ENCODE results near the gene PFDN1. TPM values are rescaled to one million over a fixed set of nuclear protein-coding genes. Genes with fewer than 3 reads are reported as not detected.
A peak's percentile ranks its signal among the peaks of the same experiment; 100 is the strongest.

The PFDN1 gene
- total and polyA plus RNA-seq, 4 donors = 14.0 to 30.8 (median 20.7) TPM

DNA sequence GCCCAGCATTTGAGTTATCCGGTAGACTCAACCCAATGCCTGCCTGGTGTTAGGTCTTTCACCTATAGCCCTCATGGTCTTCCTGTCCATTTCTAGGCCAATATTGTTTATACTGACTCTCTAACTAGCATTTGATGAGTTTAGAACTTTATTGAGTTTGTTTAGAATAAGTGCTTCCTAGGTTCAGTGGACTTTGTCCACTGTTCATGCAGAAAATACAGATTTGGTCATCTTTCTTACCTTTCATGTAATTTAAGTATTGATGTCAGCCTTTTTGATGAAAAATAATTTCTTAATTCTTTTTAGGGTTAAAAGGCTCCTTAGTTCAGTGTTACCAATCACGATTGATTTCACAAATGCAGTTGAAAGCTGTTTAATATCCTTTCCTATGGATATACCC is 105.9 kb downstream of the PFDN1 start:
- DNase-seq (ENCODE audit: low spot score) = no peak
- H3K4me3 ChIP-seq (ENCODE audit: low read depth in 1 of 3, low read length in 3 of 3) = no peak overlapping the region

DNA sequence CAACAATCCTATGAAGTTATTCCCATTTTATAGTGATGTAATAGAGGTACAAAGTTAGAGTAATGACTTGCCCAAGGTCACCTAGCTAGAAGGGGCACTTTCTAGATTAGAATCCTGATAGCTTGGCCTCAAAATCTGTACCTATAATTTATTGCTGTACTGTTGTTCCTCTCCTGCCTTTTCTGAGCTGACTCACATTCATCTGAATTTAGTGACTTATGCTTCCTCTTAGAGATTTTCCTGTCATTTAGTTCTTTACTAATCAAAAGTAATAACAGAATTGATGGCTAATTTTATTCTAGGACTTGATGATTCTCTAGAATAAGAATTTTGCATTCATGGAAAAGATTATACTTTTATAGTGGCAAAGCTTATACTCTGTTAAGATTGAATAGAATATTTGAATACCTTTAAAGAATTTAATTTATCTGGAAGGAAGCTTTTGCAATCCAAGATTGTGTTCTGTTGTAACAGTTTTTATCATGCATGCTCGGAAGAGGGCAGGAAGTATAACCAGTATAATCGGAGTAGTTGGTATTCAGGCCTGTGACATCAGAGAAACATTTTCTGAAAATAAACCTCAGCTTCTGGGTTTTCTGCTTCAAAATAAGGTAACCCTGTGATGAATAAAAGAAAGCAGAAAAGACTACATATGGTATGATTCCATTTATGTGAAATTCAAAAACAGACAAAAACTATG is 106.6 kb downstream of the PFDN1 start:
- DNase-seq (ENCODE audit: low spot score) = no peak
- 55% methylated on average over 2 of the region's 2 CpGs for WGBS
- TF ChIP-seq ZBTB33 (IDR thresholded peaks at IDR 0.05) = no peak
- TF ChIP-seq, protein P1, sequence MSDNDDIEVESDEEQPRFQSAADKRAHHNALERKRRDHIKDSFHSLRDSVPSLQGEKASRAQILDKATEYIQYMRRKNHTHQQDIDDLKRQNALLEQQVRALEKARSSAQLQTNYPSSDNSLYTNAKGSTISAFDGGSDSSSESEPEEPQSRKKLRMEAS (IDR thresholded peaks at IDR 0.05) = no peak
- TF ChIP-seq, protein P2, sequence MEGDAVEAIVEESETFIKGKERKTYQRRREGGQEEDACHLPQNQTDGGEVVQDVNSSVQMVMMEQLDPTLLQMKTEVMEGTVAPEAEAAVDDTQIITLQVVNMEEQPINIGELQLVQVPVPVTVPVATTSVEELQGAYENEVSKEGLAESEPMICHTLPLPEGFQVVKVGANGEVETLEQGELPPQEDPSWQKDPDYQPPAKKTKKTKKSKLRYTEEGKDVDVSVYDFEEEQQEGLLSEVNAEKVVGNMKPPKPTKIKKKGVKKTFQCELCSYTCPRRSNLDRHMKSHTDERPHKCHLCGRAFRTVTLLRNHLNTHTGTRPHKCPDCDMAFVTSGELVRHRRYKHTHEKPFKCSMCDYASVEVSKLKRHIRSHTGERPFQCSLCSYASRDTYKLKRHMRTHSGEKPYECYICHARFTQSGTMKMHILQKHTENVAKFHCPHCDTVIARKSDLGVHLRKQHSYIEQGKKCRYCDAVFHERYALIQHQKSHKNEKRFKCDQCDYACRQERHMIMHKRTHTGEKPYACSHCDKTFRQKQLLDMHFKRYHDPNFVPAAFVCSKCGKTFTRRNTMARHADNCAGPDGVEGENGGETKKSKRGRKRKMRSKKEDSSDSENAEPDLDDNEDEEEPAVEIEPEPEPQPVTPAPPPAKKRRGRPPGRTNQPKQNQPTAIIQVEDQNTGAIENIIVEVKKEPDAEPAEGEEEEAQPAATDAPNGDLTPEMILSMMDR (IDR thresholded peaks at IDR 0.05; ENCODE audit: low read depth, low read length, missing input control) = no peak
- TF ChIP-seq SP1 (IDR thresholded peaks at IDR 0.05) = no peak
- TF ChIP-seq REST (IDR thresholded peaks at IDR 0.05) = no peak
- TF ChIP-seq HNF4G (IDR thresholded peaks at IDR 0.05) = no peak
- TF ChIP-seq NR2F2 (IDR thresholded peaks at IDR 0.05) = no peak
- TF ChIP-seq TAF1 (conservative IDR thresholded peaks at IDR 0.05) = no peak
- TF ChIP-seq JUND (IDR thresholded peaks at IDR 0.05) = no peak
- no peak for TF ChIP-seq RAD21 (IDR thresholded peaks at IDR 0.05)
- TF ChIP-seq HNF4A (conservative IDR thresholded peaks at IDR 0.05) = no peak
- TF ChIP-seq YY1 (IDR thresholded peaks at IDR 0.05) = no peak

More for the DNA sequence above, 105.9 kb downstream of the PFDN1 start:
- Histone ChIP-seq H3K27ac (ENCODE audit: low read depth in 1 of 2, low read length in 2 of 2) (peak overlapping the region in 1 of 2 donors; percentile 37), H3K36me3 (ENCODE audit: control insufficient read depth in 4 of 4, insufficient read depth in 3 of 4, low read depth in 1 of 4, low read length in 3 of 4) (peaks cover 0 to 6% (median 0%) of the 10 kb centered on the region in 4 donors), H3K4me1 (ENCODE audit: control insufficient read depth in 4 of 4, insufficient read depth in 4 of 4, low read length in 3 of 4) (peaks cover 3 to 26% (median 10%) of the 10 kb centered on the region in 4 donors), H3K9ac (ENCODE audit: low read depth in 1 of 2, low read length in 2 of 2) (no peak overlapping the region), H3K9me3 (ENCODE audit: control insufficient read depth in 4 of 4, low read length in 3 of 4) (no peaks in the 10 kb centered on the region), H3K27me3 (ENCODE audit: control insufficient read depth in 4 of 4, insufficient read depth in 4 of 4, low read length in 3 of 4) (no peaks in the 10 kb centered on the region)
- WGBS = 51% methylated on average over 2 of the region's 2 CpGs
- TF ChIP-seq HNF4A (conservative IDR thresholded peaks at IDR 0.05) = peak; percentile 72 to 82
- no peak for TF ChIP-seq REST (IDR thresholded peaks at IDR 0.05)
- no peak for TF ChIP-seq ATF3 (IDR thresholded peaks at IDR 0.05)
- peak; percentile 54 for TF ChIP-seq HNF4G (IDR thresholded peaks at IDR 0.05)
- peak; percentile 38 for TF ChIP-seq SP1 (IDR thresholded peaks at IDR 0.05)
- peak; percentile 36 for TF ChIP-seq RXRA (IDR thresholded peaks at IDR 0.05)
- no peak for TF ChIP-seq FOXA2 (IDR thresholded peaks at IDR 0.05)
- no peak for TF ChIP-seq TAF1 (conservative IDR thresholded peaks at IDR 0.05)

More for the DNA sequence above, 106.6 kb downstream of the PFDN1 start:
- Histone ChIP-seq H3K9ac (ENCODE audit: low read depth in 1 of 2, low read length in 2 of 2) (no peak overlapping the region), H3K27ac (ENCODE audit: low read depth in 1 of 2, low read length in 2 of 2) (peak overlapping the region in 1 of 2 donors; percentile 37), H3K4me1 (ENCODE audit: control insufficient read depth in 4 of 4, insufficient read depth in 4 of 4, low read length in 3 of 4) (peaks cover 3 to 26% (median 11%) of the 10 kb centered on the region in 4 donors), H3K4me3 (ENCODE audit: low read depth in 1 of 3, low read length in 3 of 3) (no peak overlapping the region), H3K27me3 (ENCODE audit: control insufficient read depth in 4 of 4, insufficient read depth in 4 of 4, low read length in 3 of 4) (no peaks in the 10 kb centered on the region), H3K36me3 (ENCODE audit: control insufficient read depth in 4 of 4, insufficient read depth in 3 of 4, low read depth in 1 of 4, low read length in 3 of 4) (peaks cover 0 to 6% (median 0%) of the 10 kb centered on the region in 4 donors), H3K9me3 (ENCODE audit: control insufficient read depth in 4 of 4, low read length in 3 of 4) (no peaks in the 10 kb centered on the region)
